ENCODE results near the gene SMURF2. TPM values are rescaled to one million over a fixed set of nuclear protein-coding genes. Genes with fewer than 3 reads are reported as not detected.
A peak's percentile ranks its signal among the peaks of the same experiment; 100 is the strongest.

Gene SMURF2
- total and polyA plus RNA-seq, 9 of the 15 experiments (the other 6 are each of a cell fraction or from before 2014, with no cell fraction given): 3.8 to 22.0 (median 14.8) TPM

DNA sequence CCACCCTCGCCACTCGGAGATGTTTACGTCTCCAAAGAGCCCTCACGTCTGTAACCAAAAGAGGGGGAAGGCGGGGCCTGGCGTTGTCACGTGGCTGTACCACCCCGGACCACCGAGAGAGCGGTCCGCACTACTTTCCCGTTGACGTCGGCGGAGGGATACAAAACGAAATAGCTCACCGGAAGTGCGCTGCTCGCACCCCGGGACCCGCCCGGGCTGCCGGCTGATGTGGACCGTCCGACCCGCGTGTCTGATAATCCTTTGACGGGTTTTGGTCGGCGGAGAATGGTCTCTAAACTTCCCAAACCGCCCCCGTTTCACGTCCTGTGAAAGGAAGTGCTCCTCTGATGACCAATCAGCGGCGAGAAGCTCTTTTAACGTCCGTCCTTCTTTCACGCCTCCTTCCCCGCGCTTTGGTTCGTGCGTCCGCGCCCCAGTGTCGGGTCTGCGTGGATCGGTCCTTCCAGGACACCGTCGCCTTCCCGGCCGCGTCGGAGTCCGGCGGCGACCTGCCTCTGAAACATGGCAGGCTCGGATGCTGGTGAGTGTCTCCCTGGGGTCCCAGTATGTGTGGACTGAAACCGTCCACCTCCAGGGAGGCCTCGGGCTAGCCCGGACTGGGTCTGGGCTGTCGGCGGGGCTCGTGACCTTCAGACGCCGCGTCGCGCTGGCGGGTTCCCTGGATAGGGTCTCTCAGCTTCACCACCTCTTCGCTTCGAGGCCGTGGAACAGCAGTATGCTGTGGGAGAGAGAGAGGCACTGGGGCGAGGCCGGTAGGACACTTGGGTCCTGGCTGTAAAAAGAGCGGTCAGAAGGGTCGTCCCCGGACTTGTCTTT is 155.3 kb downstream of the SMURF2 start, which contains the start of gene CEP95 (continued):
- TF ChIP-seq CBFA2T2 (conservative IDR thresholded peaks at IDR 0.05) (peak; percentile 65), ZNF583 (CRISPR knock-in tag; IDR thresholded peaks at IDR 0.05) (no peak), TAF9B (IDR thresholded peaks at IDR 0.05; ENCODE audit: partially characterized antibody) (peak; percentile 50), ZBTB8A (IDR thresholded peaks at IDR 0.05; ENCODE audit: partially characterized antibody) (no peak), OTX1 (CRISPR knock-in tag; IDR thresholded peaks at IDR 0.05) (no peak), SIN3A (IDR thresholded peaks at IDR 0.05; ENCODE audit: borderline replicate concordance in 2 of 2, control insufficient read depth in 1 of 2, low read depth in 2 of 2, low read length in 2 of 2) (peak; percentile 24 to 91; a peak in 2 of 4 replicates), RFX5 (IDR thresholded peaks at IDR 0.05; ENCODE audit: low read depth, low read length) (no peak), ZNF263 (CRISPR knock-in tag; IDR thresholded peaks at IDR 0.05; ENCODE audit: borderline replicate concordance) (peak; percentile 73), RBM14 (IDR thresholded peaks at IDR 0.05; ENCODE audit: borderline replicate concordance, insufficient read depth, low read depth, low read length) (peak; percentile 86; the same call in 1 of the 2 replicates)
- TF ChIP-seq, protein P1, sequence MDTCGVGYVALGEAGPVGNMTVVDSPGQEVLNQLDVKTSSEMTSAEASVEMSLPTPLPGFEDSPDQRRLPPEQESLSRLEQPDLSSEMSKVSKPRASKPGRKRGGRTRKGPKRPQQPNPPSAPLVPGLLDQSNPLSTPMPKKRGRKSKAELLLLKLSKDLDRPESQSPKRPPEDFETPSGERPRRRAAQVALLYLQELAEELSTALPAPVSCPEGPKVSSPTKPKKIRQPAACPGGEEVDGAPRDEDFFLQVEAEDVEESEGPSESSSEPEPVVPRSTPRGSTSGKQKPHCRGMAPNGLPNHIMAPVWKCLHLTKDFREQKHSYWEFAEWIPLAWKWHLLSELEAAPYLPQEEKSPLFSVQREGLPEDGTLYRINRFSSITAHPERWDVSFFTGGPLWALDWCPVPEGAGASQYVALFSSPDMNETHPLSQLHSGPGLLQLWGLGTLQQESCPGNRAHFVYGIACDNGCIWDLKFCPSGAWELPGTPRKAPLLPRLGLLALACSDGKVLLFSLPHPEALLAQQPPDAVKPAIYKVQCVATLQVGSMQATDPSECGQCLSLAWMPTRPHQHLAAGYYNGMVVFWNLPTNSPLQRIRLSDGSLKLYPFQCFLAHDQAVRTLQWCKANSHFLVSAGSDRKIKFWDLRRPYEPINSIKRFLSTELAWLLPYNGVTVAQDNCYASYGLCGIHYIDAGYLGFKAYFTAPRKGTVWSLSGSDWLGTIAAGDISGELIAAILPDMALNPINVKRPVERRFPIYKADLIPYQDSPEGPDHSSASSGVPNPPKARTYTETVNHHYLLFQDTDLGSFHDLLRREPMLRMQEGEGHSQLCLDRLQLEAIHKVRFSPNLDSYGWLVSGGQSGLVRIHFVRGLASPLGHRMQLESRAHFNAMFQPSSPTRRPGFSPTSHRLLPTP (IDR thresholded peaks at IDR 0.05; ENCODE audit: borderline replicate concordance, extremely low read depth, insufficient read length): no peak
- TF ChIP-seq, protein P2, sequence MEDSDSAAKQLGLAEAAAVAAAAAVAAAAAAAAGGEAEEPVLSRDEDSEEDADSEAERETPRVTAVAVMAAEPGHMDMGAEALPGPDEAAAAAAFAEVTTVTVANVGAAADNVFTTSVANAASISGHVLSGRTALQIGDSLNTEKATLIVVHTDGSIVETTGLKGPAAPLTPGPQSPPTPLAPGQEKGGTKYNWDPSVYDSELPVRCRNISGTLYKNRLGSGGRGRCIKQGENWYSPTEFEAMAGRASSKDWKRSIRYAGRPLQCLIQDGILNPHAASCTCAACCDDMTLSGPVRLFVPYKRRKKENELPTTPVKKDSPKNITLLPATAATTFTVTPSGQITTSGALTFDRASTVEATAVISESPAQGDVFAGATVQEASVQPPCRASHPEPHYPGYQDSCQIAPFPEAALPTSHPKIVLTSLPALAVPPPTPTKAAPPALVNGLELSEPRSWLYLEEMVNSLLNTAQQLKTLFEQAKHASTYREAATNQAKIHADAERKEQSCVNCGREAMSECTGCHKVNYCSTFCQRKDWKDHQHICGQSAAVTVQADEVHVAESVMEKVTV (CRISPR knock-in tag; IDR thresholded peaks at IDR 0.05): no peak
- TF ChIP-seq, protein P3, sequence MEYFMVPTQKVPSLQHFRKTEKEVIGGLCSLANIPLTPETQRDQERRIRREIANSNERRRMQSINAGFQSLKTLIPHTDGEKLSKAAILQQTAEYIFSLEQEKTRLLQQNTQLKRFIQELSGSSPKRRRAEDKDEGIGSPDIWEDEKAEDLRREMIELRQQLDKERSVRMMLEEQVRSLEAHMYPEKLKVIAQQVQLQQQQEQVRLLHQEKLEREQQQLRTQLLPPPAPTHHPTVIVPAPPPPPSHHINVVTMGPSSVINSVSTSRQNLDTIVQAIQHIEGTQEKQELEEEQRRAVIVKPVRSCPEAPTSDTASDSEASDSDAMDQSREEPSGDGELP (CRISPR knock-in tag; IDR thresholded peaks at IDR 0.05; ENCODE audit: borderline replicate concordance): peak; percentile 82
- TF ChIP-seq, protein P4, sequence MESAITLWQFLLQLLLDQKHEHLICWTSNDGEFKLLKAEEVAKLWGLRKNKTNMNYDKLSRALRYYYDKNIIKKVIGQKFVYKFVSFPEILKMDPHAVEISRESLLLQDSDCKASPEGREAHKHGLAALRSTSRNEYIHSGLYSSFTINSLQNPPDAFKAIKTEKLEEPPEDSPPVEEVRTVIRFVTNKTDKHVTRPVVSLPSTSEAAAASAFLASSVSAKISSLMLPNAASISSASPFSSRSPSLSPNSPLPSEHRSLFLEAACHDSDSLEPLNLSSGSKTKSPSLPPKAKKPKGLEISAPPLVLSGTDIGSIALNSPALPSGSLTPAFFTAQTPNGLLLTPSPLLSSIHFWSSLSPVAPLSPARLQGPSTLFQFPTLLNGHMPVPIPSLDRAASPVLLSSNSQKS (CRISPR knock-in tag; IDR thresholded peaks at IDR 0.05): no peak
- TF ChIP-seq, protein P5, sequence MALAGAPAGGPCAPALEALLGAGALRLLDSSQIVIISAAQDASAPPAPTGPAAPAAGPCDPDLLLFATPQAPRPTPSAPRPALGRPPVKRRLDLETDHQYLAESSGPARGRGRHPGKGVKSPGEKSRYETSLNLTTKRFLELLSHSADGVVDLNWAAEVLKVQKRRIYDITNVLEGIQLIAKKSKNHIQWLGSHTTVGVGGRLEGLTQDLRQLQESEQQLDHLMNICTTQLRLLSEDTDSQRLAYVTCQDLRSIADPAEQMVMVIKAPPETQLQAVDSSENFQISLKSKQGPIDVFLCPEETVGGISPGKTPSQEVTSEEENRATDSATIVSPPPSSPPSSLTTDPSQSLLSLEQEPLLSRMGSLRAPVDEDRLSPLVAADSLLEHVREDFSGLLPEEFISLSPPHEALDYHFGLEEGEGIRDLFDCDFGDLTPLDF (CRISPR knock-in tag; IDR thresholded peaks at IDR 0.05): peak; percentile 53; the same call in 1 of the 2 replicates
- TF ChIP-seq, protein P6, sequence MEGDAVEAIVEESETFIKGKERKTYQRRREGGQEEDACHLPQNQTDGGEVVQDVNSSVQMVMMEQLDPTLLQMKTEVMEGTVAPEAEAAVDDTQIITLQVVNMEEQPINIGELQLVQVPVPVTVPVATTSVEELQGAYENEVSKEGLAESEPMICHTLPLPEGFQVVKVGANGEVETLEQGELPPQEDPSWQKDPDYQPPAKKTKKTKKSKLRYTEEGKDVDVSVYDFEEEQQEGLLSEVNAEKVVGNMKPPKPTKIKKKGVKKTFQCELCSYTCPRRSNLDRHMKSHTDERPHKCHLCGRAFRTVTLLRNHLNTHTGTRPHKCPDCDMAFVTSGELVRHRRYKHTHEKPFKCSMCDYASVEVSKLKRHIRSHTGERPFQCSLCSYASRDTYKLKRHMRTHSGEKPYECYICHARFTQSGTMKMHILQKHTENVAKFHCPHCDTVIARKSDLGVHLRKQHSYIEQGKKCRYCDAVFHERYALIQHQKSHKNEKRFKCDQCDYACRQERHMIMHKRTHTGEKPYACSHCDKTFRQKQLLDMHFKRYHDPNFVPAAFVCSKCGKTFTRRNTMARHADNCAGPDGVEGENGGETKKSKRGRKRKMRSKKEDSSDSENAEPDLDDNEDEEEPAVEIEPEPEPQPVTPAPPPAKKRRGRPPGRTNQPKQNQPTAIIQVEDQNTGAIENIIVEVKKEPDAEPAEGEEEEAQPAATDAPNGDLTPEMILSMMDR (IDR thresholded peaks at IDR 0.05 in 2 of 3, conservative IDR thresholded peaks at IDR 0.05 in 1 of 3; ENCODE audit: insufficient read depth in 2 of 3, low read depth in 1 of 3, low read length in 3 of 3): no peak

Measured in K562 (cell line).